Liver (tissue), 9 donors: ENCODE data around the gene KSR2. TPM values are rescaled to one million over a fixed set of nuclear protein-coding genes. Genes with fewer than 3 reads are reported as not detected.

ENCODE experiments used
- DNase-seq: peaks from one replicate; pipeline ENCODE4 v3.0.0-alpha.2; 2017; ENCODE audit warnings: low spot score
- H3K27ac ChIP-seq, 2 donors: one replicate each; pipeline ENCODE4 v1.7.0; 2013; ENCODE audit warnings: inconsistent platforms in 2 of 2, low read length in 2 of 2, control low read depth in 1 of 2, low read depth in 1 of 2, mild to moderate bottlenecking in 1 of 2
- H3K27me3 ChIP-seq, 4 donors: one replicate each; pipeline versions ENCODE4 v1.6.1 to v1.7.0; 2013; ENCODE audit warnings: low read length in 3 of 4, inconsistent platforms in 1 of 4, mild to moderate bottlenecking in 1 of 4, moderate library complexity in 1 of 4; ENCODE audit not compliant: control insufficient read depth in 4 of 4, insufficient read depth in 4 of 4
- H3K36me3 ChIP-seq, 4 donors: one replicate each; pipeline versions ENCODE4 v1.6.1 to v1.7.0; 2013; ENCODE audit warnings: low read length in 3 of 4, mild to moderate bottlenecking in 3 of 4, low read depth in 1 of 4, moderate library complexity in 1 of 4; ENCODE audit not compliant: control insufficient read depth in 4 of 4, insufficient read depth in 3 of 4
- H3K4me1 ChIP-seq, 4 donors: one replicate each; pipeline versions ENCODE4 v1.6.1 to v1.7.0; 2013; ENCODE audit warnings: low read length in 3 of 4, mild to moderate bottlenecking in 3 of 4, moderate library complexity in 1 of 4; ENCODE audit not compliant: control insufficient read depth in 4 of 4, insufficient read depth in 4 of 4
- H3K4me3 ChIP-seq, 3 donors: one replicate each; pipeline versions ENCODE4 v1.6.1 to v1.7.0; 2013; ENCODE audit warnings: low read length in 3 of 3, control low read depth in 1 of 3, low read depth in 1 of 3, mild to moderate bottlenecking in 1 of 3
- H3K9ac ChIP-seq, 2 donors: one replicate each; pipeline ENCODE4 v1.7.0; 2013; ENCODE audit warnings: low read length in 2 of 2, mild to moderate bottlenecking in 2 of 2, moderate library complexity in 2 of 2, control low read depth in 1 of 2, low read depth in 1 of 2
- H3K9me3 ChIP-seq, 4 donors: one replicate each; pipeline versions ENCODE4 v1.6.1 to v1.7.0; 2013; ENCODE audit warnings: low read length in 3 of 4; ENCODE audit not compliant: control insufficient read depth in 4 of 4
- EGR1 ChIP-seq, 2 donors: IDR thresholded peaks; 2 replicates each; pipeline ENCODE4 v1.6.1; 2016 to 2018; ENCODE audit warnings: antibody characterized with exemption in 2 of 2, low read depth in 2 of 2
- FOXA1 ChIP-seq: IDR thresholded peaks from 2 replicates; pipeline ENCODE4 v1.6.1; 2016; ENCODE audit warnings: antibody characterized with exemption
- FOXA2 ChIP-seq: IDR thresholded peaks from 2 replicates; pipeline ENCODE4 v1.6.1; 2016; ENCODE audit warnings: antibody characterized with exemption
- GABPA ChIP-seq, 2 donors: IDR thresholded peaks in 1 of 2; conservative IDR thresholded peaks in 1 of 2; 2 replicates each; pipeline ENCODE4 v1.6.1; 2016; ENCODE audit warnings: antibody characterized with exemption in 2 of 2, mild to moderate bottlenecking in 1 of 2, moderate library complexity in 1 of 2
- HNF4A ChIP-seq, 2 donors: conservative IDR thresholded peaks; 2 replicates each; pipeline ENCODE4 v1.6.1; 2016; ENCODE audit warnings: antibody characterized with exemption in 2 of 2, mild to moderate bottlenecking in 2 of 2
- HNF4G ChIP-seq: IDR thresholded peaks from 2 replicates; pipeline ENCODE4 v1.6.1; 2016; ENCODE audit warnings: antibody characterized with exemption
- JUND ChIP-seq, 2 donors: IDR thresholded peaks; 2 replicates each; pipeline ENCODE4 v1.6.1; 2016; ENCODE audit warnings: antibody characterized with exemption in 2 of 2
- NR2F2 ChIP-seq: IDR thresholded peaks from 2 replicates; pipeline ENCODE4 v1.6.1; 2016; ENCODE audit warnings: antibody characterized with exemption
- RAD21 ChIP-seq, 2 donors: IDR thresholded peaks; 2 replicates each; pipeline ENCODE4 v1.6.1; 2016; ENCODE audit warnings: antibody characterized with exemption in 2 of 2, mild to moderate bottlenecking in 2 of 2
- RXRA ChIP-seq, 2 donors: IDR thresholded peaks; 2 replicates each; pipeline ENCODE4 v1.6.1; 2017 to 2018; ENCODE audit warnings: antibody characterized with exemption in 2 of 2, mild to moderate bottlenecking in 1 of 2
- SP1 ChIP-seq: IDR thresholded peaks from 2 replicates; pipeline ENCODE4 v1.6.1; 2018; ENCODE audit warnings: antibody characterized with exemption, mild to moderate bottlenecking
- TAF1 ChIP-seq: conservative IDR thresholded peaks from 2 replicates; pipeline ENCODE4 v1.6.1; 2016; ENCODE audit warnings: antibody characterized with exemption, mild to moderate bottlenecking
- YY1 ChIP-seq: IDR thresholded peaks from 2 replicates; pipeline ENCODE4 v1.6.1; 2016; ENCODE audit warnings: antibody characterized with exemption, mild to moderate bottlenecking
- WGBS: extraction: QIAGEN DNeasy Blood & Tissue Kit; methylation state at CpG from one replicate; pipeline ENCODE4 v1.1.7; 2013; 5-methylcytosine and 5-hydroxymethylcytosine counted together
- polyA plus RNA-seq, 2 donors: library from polyadenylated mRNA; stranded (reverse) in 1 of 2; unstranded in 1 of 2; fragments of 200-250 nt in 1 of 2; fragments of >200 nt in 1 of 2; fragmentation: Nextera tagmentation in 1 of 2; extraction: Ambion mirVana in 1 of 2; gene quantifications; one replicate each; pipeline versions ENCODE4 v1.2.1 to v1.2.3, GENCODE V29; 2013 to 2015
- total RNA-seq, 2 donors: library from RNA; depleted of rRNA; stranded (reverse); fragments of >200 nt; gene quantifications; one replicate each; pipeline ENCODE4 v1.2.3, GENCODE V29; 2014
- TF ChIP-seq, protein P1 (sequence below): IDR thresholded peaks from 2 replicates; pipeline ENCODE4 v1.6.1; 2016; ENCODE audit warnings: antibody characterized with exemption
- TF ChIP-seq, protein P2 (sequence below): fragments of 150-350 bp; IDR thresholded peaks from 2 replicates; pipeline ENCODE4 v1.5.1; 2017; ENCODE audit warnings: improper control_type of control experiment, low read depth, low read length; ENCODE audit not compliant: missing input control
- TF ChIP-seq, protein P3 (sequence below): IDR thresholded peaks from 2 replicates; pipeline ENCODE4 v1.6.1; 2016; ENCODE audit warnings: antibody characterized with exemption
- TF ChIP-seq, protein P4 (sequence below): IDR thresholded peaks from 2 replicates; pipeline ENCODE4 v1.6.1; 2016; ENCODE audit warnings: antibody characterized with exemption
- TF ChIP-seq, protein P5 (sequence below): IDR thresholded peaks from 2 replicates; pipeline ENCODE4 v1.6.1; 2016; ENCODE audit warnings: antibody characterized with exemption, mild to moderate bottlenecking
- donor health status: healthy.
- donor health status: healthy.
- donor health status: healthy.
- donor health status: healthy.
- donor health status: healthy.

Gene KSR2
- total and polyA plus RNA-seq, 4 donors, result under 0.01 to 0.02 (median under 0.01) TPM; not detected in 1

DNA sequence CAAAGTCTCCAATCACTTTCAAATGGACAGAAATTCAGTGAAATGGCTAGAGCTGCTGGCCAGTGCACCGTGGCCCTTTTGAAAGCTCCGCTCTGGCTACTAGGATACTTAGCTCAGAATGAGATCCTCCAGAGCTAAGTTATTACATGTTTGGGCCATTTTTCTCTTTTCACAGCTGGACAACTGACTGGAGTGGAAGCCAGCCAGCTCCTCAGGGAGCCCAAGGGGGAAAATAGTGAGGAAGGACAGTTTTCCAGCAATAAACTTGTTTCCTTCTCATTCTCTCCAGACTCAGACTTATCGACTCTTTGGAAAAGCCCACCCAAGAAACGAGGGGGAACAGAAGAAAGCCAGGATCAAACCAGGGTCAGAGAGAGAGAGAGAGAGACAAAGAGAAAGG is 266.0 kb downstream of the KSR2 start:
- no peak overlapping the region for H3K9ac ChIP-seq
- no peak overlapping the region for H3K4me3 ChIP-seq
- no peaks in the 10 kb centered on the region for H3K9me3 ChIP-seq
- no peaks in the 10 kb centered on the region for H3K4me1 ChIP-seq
- no peaks in the 10 kb centered on the region for H3K27me3 ChIP-seq
- TF ChIP-seq FOXA2 (no peak), HNF4G (no peak), JUND (IDR thresholded peaks at IDR 0.05) (no peak), NR2F2 (no peak), HNF4A (conservative IDR thresholded peaks at IDR 0.05) (no peak), RXRA (IDR thresholded peaks at IDR 0.05) (no peak), FOXA1 (no peak), RAD21 (IDR thresholded peaks at IDR 0.05) (no peak), SP1 (no peak), EGR1 (IDR thresholded peaks at IDR 0.05; ENCODE audit: low read depth in 2 of 2) (no peak), TAF1 (no peak), YY1 (no peak), GABPA (IDR thresholded peaks at IDR 0.05 in 1 of 2, conservative IDR thresholded peaks at IDR 0.05 in 1 of 2) (no peak)
- TF ChIP-seq, protein P1, sequence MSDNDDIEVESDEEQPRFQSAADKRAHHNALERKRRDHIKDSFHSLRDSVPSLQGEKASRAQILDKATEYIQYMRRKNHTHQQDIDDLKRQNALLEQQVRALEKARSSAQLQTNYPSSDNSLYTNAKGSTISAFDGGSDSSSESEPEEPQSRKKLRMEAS, result no peak
- TF ChIP-seq, protein P2, sequence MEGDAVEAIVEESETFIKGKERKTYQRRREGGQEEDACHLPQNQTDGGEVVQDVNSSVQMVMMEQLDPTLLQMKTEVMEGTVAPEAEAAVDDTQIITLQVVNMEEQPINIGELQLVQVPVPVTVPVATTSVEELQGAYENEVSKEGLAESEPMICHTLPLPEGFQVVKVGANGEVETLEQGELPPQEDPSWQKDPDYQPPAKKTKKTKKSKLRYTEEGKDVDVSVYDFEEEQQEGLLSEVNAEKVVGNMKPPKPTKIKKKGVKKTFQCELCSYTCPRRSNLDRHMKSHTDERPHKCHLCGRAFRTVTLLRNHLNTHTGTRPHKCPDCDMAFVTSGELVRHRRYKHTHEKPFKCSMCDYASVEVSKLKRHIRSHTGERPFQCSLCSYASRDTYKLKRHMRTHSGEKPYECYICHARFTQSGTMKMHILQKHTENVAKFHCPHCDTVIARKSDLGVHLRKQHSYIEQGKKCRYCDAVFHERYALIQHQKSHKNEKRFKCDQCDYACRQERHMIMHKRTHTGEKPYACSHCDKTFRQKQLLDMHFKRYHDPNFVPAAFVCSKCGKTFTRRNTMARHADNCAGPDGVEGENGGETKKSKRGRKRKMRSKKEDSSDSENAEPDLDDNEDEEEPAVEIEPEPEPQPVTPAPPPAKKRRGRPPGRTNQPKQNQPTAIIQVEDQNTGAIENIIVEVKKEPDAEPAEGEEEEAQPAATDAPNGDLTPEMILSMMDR, result no peak
- TF ChIP-seq, protein P3, sequence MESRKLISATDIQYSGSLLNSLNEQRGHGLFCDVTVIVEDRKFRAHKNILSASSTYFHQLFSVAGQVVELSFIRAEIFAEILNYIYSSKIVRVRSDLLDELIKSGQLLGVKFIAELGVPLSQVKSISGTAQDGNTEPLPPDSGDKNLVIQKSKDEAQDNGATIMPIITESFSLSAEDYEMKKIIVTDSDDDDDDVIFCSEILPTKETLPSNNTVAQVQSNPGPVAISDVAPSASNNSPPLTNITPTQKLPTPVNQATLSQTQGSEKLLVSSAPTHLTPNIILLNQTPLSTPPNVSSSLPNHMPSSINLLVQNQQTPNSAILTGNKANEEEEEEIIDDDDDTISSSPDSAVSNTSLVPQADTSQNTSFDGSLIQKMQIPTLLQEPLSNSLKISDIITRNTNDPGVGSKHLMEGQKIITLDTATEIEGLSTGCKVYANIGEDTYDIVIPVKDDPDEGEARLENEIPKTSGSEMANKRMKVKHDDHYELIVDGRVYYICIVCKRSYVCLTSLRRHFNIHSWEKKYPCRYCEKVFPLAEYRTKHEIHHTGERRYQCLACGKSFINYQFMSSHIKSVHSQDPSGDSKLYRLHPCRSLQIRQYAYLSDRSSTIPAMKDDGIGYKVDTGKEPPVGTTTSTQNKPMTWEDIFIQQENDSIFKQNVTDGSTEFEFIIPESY, result no peak
- TF ChIP-seq, protein P4, sequence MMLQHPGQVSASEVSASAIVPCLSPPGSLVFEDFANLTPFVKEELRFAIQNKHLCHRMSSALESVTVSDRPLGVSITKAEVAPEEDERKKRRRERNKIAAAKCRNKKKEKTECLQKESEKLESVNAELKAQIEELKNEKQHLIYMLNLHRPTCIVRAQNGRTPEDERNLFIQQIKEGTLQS, result no peak
- TF ChIP-seq, protein P5, sequence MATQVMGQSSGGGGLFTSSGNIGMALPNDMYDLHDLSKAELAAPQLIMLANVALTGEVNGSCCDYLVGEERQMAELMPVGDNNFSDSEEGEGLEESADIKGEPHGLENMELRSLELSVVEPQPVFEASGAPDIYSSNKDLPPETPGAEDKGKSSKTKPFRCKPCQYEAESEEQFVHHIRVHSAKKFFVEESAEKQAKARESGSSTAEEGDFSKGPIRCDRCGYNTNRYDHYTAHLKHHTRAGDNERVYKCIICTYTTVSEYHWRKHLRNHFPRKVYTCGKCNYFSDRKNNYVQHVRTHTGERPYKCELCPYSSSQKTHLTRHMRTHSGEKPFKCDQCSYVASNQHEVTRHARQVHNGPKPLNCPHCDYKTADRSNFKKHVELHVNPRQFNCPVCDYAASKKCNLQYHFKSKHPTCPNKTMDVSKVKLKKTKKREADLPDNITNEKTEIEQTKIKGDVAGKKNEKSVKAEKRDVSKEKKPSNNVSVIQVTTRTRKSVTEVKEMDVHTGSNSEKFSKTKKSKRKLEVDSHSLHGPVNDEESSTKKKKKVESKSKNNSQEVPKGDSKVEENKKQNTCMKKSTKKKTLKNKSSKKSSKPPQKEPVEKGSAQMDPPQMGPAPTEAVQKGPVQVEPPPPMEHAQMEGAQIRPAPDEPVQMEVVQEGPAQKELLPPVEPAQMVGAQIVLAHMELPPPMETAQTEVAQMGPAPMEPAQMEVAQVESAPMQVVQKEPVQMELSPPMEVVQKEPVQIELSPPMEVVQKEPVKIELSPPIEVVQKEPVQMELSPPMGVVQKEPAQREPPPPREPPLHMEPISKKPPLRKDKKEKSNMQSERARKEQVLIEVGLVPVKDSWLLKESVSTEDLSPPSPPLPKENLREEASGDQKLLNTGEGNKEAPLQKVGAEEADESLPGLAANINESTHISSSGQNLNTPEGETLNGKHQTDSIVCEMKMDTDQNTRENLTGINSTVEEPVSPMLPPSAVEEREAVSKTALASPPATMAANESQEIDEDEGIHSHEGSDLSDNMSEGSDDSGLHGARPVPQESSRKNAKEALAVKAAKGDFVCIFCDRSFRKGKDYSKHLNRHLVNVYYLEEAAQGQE, result no peak
- WGBS, result 75% methylated on average over 4 of the region's 4 CpGs
- no peak overlapping the region for H3K27ac ChIP-seq
- no peak for DNase-seq
- no peaks in the 10 kb centered on the region for H3K36me3 ChIP-seq
